Embryonic facial prominence (tissue), 1 donor: Measurements from ENCODE around the gene RALGAPB.
"Not testable (repeated sequence)": the region's sequence is repeated elsewhere in the genome, so short reads cannot be mapped to it uniquely, and the experiment has no call there.

Experiments used
- DNase-seq: peaks from one replicate; pipeline ENCODE4 v3.0.0-alpha.2; 2016; ENCODE audit errors: extremely low spot score

The RALGAPB gene

DNA sequence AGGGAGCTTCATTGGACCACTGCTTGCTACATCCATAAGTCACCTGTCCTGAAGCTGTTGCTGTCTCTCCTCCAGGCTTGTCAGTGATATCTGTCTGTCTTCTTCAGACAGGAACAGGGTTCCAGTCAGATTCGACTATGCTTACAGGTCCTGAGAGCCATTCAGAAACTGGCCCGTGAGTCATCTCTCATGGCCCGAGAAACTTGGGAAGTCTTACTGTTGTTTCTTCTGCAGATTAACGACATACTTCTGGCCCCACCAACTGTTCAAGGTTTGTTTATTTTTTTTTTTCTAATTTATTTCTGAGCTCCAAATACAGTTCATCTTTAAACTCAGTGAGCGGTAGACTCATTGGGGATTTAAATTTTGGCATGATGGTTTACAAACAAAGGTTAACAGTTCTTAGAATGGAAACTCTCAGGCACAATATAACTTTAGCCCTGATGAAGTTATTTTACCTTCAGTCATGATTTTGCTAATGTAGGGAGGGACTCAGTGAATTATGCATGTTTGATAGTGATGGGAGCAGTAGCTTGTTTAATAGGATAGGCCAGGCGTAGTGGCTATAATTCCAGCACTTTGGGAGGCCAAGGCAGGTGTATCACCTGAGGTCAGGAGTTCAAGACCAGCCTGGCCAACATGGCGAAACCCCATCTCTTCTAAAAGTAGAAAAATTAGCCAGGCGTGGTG lies 24.7 kb downstream of the RALGAPB start:
- no peak for DNase-seq

DNA sequence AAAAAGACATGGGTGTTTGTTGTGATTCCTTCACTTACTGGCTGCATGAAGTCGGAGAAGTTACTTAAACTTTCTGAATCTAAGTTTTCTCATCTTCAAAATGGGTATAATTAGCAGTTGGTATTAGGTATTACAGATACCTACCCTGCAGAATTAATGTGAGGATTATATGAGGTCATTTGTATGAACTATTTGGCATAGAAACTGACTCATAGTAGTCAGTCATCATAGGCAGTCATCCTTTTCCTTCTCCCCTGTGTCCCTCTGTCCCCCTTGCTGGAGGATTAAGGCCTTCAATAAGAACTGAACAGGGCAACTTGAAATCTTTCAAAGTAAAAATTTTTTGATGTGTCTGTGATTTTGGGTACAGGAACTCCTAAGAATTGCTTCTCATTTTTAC lies 26.3 kb downstream of the RALGAPB start:
- no peak for DNase-seq

DNA sequence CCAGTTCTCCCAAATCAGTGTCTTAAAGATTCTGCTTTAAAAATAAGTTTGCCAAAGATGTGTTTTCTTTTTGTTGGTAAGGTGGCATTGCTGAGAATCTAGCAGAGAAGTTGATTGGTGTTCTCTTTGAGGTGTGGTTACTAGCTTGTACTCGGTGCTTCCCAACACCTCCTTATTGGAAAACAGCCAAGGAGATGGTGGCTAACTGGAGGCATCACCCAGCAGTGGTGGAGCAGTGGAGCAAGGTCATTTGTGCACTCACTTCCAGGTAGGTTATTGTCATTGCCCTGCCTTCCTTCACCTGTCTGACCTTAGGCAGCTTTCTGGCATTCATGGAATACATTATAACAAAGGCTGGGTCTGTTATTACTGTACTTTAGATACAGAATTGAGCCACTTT lies 26.7 kb downstream of the RALGAPB start:
- no peak for DNase-seq

DNA sequence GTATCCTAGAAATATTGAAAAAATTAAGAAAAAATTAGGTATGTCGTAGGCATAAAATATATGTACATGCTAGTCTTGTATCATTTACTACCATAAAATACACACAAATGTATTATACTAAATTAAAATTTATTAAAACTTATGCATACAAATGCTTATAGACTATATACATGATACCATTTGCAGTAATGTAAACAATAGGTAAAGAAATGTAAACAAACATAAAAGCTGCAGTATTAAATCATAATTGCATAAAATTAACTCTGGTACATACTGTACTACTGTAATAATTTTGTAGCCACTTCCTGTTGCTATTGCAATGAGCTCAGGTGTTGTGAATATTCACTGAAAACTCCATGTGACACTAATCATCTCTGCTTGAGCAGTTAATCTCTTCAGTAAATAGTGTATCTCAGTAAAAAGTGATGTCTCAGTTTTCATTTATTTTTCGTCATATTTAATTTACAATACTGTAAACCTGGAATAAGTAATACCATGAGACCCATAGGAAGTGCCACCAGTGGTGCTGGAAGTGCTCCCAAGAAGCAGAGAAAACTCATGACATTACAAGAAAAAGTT lies 29.3 kb downstream of the RALGAPB start:
- no peak for DNase-seq

DNA sequence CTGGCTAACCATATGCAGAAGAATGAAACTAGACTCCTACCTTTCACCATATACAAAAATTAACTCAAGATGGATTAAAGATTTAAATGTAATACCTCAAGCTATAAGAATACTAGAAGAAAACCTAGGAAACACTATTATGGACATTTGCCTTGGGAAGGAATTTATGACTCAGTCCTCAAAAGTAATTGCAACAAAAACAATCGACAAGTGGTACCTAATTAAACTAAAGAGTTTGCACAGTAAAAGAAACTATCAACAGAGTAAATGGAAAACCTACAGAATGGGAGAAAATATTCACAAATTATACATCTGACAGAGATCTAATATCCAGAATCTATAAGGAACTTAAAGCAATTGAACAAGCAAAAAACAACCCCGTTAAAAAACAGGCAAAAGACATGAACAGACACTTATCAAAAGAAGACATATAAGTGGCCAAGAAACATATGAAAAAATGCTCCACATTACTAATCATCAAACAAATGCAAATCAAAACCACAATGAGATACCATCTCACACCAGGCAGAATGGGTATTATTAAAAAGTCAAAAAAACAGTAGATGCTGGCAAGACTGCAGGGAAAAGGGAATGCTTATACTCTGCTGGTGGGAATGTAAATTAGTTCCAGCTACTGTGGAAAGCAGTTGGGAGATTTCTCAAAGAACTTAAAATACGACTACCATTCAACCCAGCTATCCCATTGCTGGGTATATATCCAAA lies 31.9 kb downstream of the RALGAPB start:
- DNase-seq: no peak

DNA sequence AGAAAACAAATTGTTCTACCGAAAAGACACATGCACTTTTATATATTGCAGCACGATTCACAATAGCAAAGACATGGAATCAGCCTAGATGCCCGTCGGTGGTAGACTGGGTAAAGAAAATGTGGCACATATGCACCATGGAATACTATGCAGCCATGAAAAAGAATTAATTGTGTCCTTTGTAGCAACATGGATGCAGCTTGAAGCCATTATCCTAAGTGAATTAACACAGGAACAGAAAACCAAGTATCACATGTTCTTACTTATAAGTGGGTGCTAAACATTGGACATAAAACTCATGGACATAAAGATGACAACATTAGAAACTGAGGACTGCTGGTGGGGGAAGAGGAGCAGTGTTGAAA lies 32.4 kb downstream of the RALGAPB start:
- DNase-seq: no peak

DNA sequence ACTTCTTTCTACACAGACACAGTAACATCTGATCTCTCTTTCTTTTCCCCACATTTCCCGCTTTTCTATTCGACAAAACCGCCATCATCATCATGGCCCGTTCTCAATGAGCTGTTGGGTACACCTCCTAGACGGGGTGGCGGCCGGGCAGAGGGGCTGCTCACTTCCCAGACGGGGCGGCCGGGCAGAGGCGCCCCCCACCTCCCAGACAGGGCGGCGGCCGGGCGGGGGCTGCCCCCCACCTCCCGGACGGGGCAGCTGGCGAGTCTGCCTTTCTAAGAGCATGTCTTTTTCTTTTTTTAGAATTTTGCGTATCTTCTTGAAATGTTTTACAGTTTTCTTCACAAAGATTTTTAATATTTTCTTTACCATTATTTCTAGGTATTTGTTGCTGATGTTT lies 39.1 kb downstream of the RALGAPB start:
- not testable (repeated sequence) for DNase-seq

DNA sequence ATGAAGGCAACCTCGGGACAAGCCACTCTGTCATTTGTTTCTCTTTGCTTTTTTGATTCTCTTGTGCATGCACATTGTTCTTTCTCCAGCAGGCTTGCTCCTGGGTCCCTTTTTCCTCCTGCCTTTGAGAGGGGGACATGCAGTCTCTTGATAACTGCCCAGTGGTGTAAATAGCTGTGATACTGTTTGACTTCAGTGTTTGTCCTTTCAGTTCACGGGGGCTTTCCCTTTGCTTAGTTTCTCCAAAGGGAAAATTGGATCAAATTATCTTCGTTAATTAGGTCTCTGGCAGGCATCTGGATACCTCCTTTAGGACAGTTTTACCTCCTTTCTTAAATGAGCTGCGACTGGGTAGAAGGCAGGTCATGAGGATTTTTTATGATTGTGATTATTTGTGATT lies 41.5 kb downstream of the RALGAPB start:
- no peak for DNase-seq

DNA sequence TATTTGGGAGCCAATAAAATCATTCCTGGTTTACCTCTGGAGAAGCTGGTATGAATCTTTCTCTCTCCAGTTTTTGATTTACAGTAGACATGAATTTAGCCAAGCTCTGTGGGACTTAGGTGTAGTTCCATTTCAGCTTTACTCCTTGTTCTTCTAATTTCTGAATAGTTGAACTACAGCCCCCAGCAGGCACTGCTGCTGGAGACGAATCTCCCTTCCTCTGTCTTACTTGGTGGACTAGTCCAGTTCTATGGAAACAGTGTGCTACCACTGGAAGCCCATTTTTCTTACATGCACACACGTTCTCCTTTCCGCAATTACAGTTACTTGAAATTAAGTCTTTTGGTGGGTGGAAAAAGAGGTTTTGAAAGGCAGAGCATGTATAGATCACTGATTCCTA lies 42.3 kb downstream of the RALGAPB start:
- DNase-seq: no peak

DNA sequence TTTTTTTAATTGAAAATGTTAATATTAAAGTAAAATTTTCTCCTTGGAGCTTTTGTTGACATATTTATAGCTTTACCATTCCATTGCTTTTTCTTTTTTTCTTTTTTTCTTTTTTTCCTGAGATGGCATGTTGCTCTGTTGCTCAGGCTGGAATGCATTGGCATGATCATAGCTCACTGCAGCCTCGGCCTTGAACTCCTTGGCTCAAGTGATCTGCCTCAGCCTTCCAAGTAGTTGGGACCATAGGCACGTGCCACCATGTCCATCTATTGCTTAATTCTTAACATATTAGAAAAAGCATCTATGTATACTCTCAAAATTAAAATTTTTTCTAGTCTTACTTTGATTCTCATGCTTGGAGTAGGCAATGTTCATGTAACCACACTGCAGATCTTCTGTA lies 43.0 kb downstream of the RALGAPB start:
- no peak for DNase-seq

DNA sequence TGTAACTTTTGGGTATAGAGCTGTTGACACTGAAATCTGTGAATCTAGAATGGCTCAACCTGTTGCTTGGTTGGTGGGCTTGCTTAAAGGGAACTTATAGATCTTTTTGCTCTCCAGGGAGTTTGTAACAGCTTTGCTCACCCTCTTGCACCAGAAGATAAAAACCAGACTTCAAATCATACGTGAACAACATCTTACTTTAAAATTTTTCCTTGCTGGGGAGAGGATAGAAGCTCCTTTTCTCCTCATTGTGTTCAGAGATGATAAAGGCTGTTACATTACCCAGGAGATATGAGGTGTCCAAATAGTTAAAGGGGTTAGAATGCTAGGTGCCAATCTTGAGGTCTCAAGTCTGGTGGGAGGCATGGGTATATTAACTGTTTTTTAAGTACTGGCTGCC lies 46.8 kb downstream of the RALGAPB start:
- no peak for DNase-seq

DNA sequence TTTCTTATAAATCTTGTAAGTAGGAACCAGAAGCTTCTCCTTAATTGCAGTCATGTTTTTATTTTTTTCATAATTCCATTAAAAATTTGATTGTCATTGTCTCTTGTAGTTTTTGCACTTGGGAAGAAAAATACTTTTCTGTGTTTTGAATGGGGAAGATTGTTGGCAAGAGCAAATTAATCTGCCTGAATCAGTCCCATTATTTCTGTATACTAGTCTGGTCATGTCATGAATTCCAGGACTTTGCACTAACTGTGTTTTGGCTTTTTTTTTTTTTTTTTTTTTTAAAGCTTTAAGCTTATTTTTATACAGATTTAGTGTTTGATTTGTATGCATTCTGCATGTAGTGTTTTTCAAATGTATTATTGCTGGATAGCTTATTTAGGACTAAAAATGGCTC lies 47.6 kb downstream of the RALGAPB start:
- no peak for DNase-seq

DNA sequence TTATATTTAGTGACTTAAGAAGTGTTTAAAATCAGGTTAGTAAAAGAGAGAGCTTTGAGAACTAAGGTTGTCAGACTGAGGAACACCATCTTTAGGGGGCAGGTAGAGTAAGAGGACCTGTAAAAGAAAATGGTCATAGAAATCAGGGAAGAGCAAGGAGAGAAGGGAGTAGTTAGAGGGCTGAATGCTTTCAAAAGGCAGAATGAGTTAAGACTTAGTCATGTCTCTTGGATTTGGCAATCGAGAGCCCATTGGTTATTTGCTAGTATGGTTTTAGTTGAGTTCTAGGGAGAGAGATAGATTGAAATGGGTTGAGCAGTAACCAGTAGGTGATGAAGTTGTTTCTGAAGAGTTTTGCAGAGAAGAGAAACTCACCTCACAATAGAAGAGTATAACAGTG lies 51.1 kb downstream of the RALGAPB start:
- no peak for DNase-seq

DNA sequence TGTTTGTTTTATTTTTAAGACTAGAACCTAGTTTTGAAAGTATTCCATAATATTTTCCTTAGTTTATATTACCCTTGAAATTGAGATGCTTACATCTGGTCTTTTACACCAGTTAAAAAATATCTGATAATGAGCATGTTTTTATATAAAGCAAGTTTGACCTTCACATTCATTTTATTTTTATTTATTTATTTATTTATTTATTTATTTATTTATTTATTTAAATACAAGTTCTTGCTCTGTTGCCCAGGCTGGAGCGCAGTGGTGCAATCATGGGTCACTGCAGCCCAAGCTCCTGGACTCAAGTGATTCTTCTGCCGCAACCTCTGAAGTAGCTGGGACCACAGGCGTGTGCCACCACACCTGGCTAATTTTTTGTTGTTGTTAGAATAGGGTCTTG lies 55.5 kb downstream of the RALGAPB start:
- no peak for DNase-seq

DNA sequence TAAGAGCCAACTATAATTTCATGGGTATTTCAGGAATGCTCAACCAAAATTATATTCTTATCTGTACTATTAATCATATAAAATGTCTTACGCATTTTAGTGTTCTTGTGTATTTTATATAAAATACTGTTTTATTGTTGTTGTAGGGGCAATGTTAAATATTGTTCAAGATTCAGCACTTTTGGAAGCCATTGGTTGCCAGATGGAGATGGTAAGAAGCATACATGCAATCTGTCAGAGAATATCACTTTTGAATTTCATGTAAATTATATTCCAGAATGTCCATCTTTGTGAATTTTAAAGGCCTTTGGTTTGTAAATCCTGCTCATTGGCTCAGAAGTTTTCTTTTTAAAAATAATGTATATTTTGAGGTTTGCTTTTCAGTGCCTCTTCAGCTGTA lies 58.4 kb downstream of the RALGAPB start:
- DNase-seq: no peak

DNA sequence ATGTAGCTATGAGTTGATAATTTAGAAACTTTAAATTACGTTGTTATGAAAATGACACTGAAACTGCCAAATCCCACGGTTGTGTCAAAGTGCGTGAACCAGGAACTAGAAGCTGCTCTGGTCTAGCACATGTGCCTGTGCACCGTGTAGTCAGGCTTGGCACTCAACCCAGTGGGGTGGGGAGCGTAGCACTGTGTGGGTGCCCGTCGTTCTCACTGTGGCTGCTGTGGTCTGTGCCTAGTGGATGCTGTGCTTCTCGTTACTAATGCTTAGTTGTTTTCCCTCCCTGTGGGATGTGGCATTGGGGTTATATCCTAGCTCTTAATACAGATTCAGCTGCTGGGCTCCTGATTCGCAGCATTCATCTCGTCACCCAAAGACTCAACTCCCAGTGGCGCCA lies 62.1 kb downstream of the RALGAPB start:
- no peak for DNase-seq

DNA sequence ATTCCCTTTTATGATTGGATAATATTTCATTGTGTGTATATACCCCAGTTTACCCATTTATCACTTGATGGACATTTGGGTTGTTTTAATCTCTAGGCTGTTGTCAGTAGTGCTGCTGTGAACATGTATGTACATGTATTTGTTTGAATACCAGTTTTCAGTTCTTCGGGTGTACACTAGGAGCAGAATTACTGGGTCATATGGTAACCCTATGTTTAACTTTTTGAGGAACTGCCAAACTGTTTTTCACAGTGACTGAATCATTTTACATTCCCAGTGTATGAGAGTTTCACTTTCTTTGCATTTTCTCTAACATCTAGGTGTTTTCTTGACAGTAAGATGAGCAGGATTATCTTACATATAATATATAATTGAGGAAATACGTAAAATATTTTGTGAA lies 63.7 kb downstream of the RALGAPB start:
- no peak for DNase-seq

DNA sequence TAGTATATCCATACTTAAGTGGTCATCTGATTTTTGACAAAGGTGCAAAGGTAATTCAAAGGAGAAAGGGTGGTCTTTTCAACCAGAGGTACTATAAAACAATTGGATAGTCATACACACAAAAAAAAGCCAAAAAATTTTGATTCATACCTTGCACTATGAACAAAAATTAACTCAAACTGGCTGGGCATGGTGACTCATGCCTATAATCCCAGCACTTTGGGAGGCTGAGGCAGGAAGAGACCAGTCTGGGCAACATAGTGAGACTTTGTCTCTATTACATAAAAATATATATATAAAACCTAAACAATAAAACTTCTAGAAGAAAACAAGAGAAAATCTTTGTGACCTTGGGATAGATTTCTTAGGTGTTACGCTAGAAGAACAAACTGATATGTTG lies 64.5 kb downstream of the RALGAPB start:
- DNase-seq: no peak

DNA sequence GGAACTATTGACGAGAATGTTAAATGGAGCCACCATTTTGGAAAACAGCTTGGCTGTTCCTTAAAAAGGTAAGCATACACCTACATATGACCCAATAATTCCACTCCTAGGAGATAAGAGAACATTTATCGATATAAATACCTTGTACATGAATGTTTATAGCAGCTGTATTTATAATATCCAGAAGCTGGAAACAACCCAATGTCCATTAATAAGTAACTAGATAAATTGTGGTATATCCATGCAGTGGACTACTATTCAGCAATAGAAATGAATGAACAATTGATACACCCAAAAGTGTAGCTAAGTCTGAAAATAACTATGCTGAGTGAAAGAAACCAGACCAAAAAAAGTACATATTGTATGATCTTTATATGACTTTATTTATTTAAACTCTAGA lies 66.1 kb downstream of the RALGAPB start:
- DNase-seq: no peak

DNA sequence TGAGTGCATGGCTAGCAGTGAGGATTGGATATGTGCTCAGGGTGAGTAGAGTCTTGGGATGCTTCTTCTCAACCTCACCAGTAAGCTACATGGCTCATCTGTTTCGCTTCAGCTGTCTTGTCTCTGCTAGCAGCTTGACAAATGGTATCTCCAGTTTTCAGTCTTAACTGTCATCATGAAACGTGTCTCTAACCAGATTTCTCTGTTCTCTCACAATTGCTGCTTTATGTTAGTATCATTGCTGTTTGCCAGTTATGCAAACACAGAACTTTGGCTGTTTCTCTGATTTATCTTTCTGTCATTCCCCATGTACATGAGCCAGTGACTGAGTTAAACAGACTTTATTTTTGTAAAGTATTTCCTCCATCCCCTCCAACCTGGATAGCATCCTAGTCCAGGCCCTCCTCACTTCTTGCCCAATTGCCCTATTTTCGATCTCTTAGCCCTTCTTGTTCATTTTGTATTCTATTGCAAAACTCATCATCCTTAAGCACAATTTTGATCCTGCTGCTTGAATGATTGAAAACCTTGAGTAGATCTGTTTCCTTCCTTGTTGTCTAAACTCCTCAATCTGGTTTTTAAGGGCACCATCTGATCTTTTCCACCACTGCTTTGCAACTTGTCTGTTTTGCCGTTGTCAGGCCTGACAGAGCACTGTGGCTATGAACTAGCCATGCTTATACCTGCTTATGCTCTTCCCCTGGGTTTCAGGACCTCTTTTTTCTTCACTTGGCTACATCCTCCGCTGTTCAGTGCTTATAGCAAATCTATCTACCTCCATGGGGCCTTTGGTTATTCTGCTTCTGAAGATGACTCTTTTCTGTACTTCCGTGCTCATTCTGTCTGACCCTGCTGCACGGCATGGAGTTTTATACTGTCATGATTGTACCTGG lies 70.6 kb downstream of the RALGAPB start:
- no peak for DNase-seq

DNA sequence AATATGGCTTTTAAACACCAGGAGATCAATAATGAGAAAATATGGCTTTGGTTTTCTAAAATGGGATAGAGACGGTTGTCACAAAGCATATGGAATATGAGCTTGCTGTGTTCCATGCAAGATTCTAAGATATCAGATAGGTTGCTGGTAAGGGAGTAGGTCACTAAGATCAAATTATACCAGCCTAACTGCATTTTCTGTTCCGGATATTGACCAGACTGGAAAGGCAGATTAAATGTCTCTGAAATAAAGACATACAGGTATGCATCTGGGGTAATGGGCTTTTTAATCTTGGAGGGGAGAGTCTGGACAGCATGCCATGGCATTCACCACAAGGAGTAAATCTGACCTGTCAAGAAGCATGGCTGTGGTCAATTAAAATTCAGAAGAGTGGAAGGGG lies 73.1 kb downstream of the RALGAPB start:
- no peak for DNase-seq

DNA sequence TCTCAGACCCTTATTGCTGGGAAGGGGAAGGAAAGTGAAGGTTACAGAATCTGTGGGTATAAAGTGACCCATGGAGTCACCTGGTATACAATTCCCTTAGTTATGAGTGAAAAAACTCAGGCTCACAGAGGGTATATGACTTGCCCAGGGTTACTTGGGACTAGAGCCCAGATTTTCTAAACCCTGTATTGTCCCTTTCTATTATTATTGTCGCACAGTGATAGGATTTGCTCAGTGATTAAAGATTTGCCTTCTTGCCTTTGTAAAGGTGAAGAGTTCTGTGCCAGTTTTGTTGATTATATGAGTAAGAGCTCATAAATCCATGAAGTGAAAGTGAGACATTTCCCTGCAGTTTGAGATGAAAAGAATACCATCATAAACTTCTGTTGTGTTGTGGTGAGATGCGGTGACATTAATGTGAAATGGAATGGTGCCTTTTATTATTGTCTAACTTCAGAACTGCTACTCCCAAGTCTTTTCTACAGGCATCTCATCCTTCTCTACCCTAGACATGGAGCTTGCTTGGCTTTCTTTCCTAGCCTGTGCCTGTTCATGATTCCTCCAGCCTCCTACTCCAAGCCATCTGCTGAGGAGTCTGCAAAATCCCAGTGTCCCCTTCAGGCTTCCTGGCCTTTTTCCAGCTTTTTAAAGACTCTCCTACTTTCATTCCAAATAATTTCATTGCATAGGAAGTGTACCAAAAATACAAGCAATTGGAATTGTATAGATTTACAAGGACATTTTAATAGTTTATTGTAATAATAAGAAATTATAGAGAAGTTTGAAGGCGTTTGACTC lies 74.8 kb downstream of the RALGAPB start:
- no peak for DNase-seq
